WTC11 (cell line): Measurements from ENCODE around the gene SLC16A9.

Experiments
- CREB1 ChIP-seq: sonication (generic); formaldehyde crosslinking; IDR thresholded peaks from 2 replicates; pipeline ENCODE4 v1.8.0; 2023; ENCODE audit warnings: mild to moderate bottlenecking, missing genetic modification reagents
- NFYB ChIP-seq: sonication (generic); formaldehyde crosslinking; conservative IDR thresholded peaks from 2 replicates; pipeline ENCODE4 v1.8.0; 2022; ENCODE audit warnings: low read depth, missing genetic modification reagents
- NR3C1 ChIP-seq: sonication (generic); formaldehyde crosslinking; conservative IDR thresholded peaks from 2 replicates; pipeline ENCODE4 v1.8.1; 2023; ENCODE audit warnings: low read depth, mild to moderate bottlenecking, missing genetic modification reagents
- SP1 ChIP-seq: sonication (generic); formaldehyde crosslinking; conservative IDR thresholded peaks from 2 replicates; pipeline ENCODE4 v1.8.1; 2022; ENCODE audit warnings: missing genetic modification reagents
- TEAD4 ChIP-seq: sonication (generic); formaldehyde crosslinking; IDR thresholded peaks from 2 replicates; pipeline ENCODE4 v1.8.0; 2022; ENCODE audit warnings: mild to moderate bottlenecking, missing genetic modification reagents
- ZNF121 ChIP-seq: sonication (generic); formaldehyde crosslinking; IDR thresholded peaks from 2 replicates; pipeline ENCODE4 v1.8.0; 2023; ENCODE audit warnings: missing genetic modification reagents
- TF ChIP-seq, protein P1 (sequence below): fragments of 200-600 bp; IDR thresholded peaks from 2 replicates; pipeline ENCODE4 v1.8.0; 2022; ENCODE audit warnings: antibody characterized with exemption
- TF ChIP-seq, protein P2 (sequence below): sonication (generic); formaldehyde crosslinking; IDR thresholded peaks from 2 replicates; pipeline ENCODE4 v1.8.0; 2022; ENCODE audit warnings: mild to moderate bottlenecking, missing genetic modification reagents

DNA sequence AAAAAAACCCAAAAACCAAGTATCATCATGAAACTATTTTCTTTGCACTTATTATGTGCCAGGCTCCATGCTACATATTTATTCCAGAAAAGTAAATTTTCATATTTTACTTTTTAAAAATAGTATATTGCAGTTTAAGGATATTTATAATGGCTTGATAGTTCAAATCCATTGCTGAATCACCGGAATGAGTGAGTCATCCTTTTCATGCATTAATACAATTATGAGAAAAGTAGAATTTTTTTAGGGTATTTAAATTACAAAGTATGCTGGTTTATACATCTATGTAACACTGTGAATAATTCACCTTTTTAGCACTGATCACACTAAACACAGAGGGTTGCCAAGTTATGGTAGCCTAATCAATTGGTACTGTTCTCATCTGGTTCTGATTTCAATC lies 54.3 kb downstream of the SLC16A9 start:
- TF ChIP-seq SP1 (CRISPR knock-in tag): no peak
- TF ChIP-seq, protein P1, sequence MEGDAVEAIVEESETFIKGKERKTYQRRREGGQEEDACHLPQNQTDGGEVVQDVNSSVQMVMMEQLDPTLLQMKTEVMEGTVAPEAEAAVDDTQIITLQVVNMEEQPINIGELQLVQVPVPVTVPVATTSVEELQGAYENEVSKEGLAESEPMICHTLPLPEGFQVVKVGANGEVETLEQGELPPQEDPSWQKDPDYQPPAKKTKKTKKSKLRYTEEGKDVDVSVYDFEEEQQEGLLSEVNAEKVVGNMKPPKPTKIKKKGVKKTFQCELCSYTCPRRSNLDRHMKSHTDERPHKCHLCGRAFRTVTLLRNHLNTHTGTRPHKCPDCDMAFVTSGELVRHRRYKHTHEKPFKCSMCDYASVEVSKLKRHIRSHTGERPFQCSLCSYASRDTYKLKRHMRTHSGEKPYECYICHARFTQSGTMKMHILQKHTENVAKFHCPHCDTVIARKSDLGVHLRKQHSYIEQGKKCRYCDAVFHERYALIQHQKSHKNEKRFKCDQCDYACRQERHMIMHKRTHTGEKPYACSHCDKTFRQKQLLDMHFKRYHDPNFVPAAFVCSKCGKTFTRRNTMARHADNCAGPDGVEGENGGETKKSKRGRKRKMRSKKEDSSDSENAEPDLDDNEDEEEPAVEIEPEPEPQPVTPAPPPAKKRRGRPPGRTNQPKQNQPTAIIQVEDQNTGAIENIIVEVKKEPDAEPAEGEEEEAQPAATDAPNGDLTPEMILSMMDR: no peak
- TF ChIP-seq TEAD4 (CRISPR knock-in tag): no peak
- no peak for TF ChIP-seq NFYB (CRISPR knock-in tag)
- no peak for TF ChIP-seq ZNF121 (CRISPR knock-in tag)
- TF ChIP-seq, protein P2, sequence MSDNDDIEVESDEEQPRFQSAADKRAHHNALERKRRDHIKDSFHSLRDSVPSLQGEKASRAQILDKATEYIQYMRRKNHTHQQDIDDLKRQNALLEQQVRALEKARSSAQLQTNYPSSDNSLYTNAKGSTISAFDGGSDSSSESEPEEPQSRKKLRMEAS (CRISPR knock-in tag): no peak
- no peak for TF ChIP-seq NR3C1 (CRISPR knock-in tag)
- no peak for TF ChIP-seq CREB1 (CRISPR knock-in tag)
